Activated naive CD8-positive, alpha-beta T cell treated with anti-CD3 and anti-CD28 coated beads, Interleukin-2, amount 10 ng/mL, durations not matched to agents 7 days and 5 days (primary cell): Measurements from ENCODE around the gene PDE11A. TPM values are rescaled to one million over a fixed set of nuclear protein-coding genes. Genes with fewer than 3 reads are reported as not detected.

Source experiments
- ATAC-seq: fragments of 150-1000 bp; cut with Tn5 transposase; one replicate; pipeline ENCODE4 v1.10.0; 2021; ENCODE audit warnings: low read depth, moderate library complexity
- POLR2A ChIA-PET: fragments of 350-600 bp; sonication (Branson Sonifier 250); formaldehyde crosslinking; loops from one replicate; lab custom pipeline; 2021; ENCODE audit warnings: antibody characterized with exemption; lab: Charles Lee
- DNase-seq: peaks from one replicate; pipeline ENCODE4 v3.0.0; 2021
- H3K27ac Mint-ChIP-seq: one replicate; pipeline ENCODE4 v1.8.0; 2022; ENCODE audit warnings: mild to moderate bottlenecking, mixed read lengths
- H3K27me3 Mint-ChIP-seq: one replicate; pipeline ENCODE4 v1.8.0; 2022; ENCODE audit warnings: mild to moderate bottlenecking, moderate library complexity, mixed read lengths
- H3K36me3 Mint-ChIP-seq: one replicate; pipeline ENCODE4 v1.8.0; 2021; ENCODE audit warnings: mild to moderate bottlenecking, mixed read lengths
- H3K4me1 Mint-ChIP-seq: one replicate; pipeline ENCODE4 v1.8.0; 2021; ENCODE audit warnings: mixed read lengths
- H3K4me3 Mint-ChIP-seq: one replicate; pipeline ENCODE4 v1.8.0; 2022; ENCODE audit warnings: mild to moderate bottlenecking, moderate library complexity, mixed read lengths
- H3K9me3 Mint-ChIP-seq: one replicate; pipeline ENCODE4 v1.8.0; 2021; ENCODE audit warnings: mixed read lengths
- total RNA-seq, 2 experiments: library from RNA; stranded (reverse); gene quantifications; one replicate each; pipeline ENCODE4 v1.2.3, GENCODE V29; 2021

The PDE11A gene
- total RNA-seq, 2 experiments from 2014 or later = not detected

- H3K4me1 Mint-ChIP-seq = peaks cover 11% of the 10 kb centered on the region
- no peak overlapping the region for H3K4me3 Mint-ChIP-seq
- H3K27me3 Mint-ChIP-seq = peaks cover 15% of the 10 kb centered on the region
- POLR2A ChIA-PET = no interaction called here
- no peaks in the 10 kb centered on the region for H3K9me3 Mint-ChIP-seq
- DNase-seq (no peak), ATAC-seq (peak; percentile 36)
- H3K36me3 Mint-ChIP-seq = no peaks in the 10 kb centered on the region
- no peak overlapping the region for H3K27ac Mint-ChIP-seq
Observed at GRCh38 chr2:177670791-177671535, 401.6 kb downstream of the PDE11A start.

- Mint-ChIP-seq H3K36me3 (no peaks in the 10 kb centered on the region), H3K4me3 (no peak overlapping the region), H3K9me3 (no peaks in the 10 kb centered on the region), H3K27me3 (peaks cover 5% of the 10 kb centered on the region), H3K27ac (no peak overlapping the region), H3K4me1 (peaks cover 11% of the 10 kb centered on the region)
- ATAC-seq (no peak), DNase-seq (no peak)
- POLR2A ChIA-PET = no interaction called here
Observed at GRCh38 chr2:177669625-177670330, 402.8 kb downstream of the PDE11A start.

GRCh38 chr2:177669201-177669600 is 403.4 kb downstream of the PDE11A start:
- H3K9me3 Mint-ChIP-seq = no peaks in the 10 kb centered on the region
- H3K27ac Mint-ChIP-seq = no peak overlapping the region
- no peak overlapping the region for H3K4me3 Mint-ChIP-seq
- peaks cover 5% of the 10 kb centered on the region for H3K27me3 Mint-ChIP-seq
- POLR2A ChIA-PET = no interaction called here
- no peaks in the 10 kb centered on the region for H3K36me3 Mint-ChIP-seq
- no peak for ATAC-seq
- no peak for DNase-seq
- peaks cover 11% of the 10 kb centered on the region for H3K4me1 Mint-ChIP-seq

DNA sequence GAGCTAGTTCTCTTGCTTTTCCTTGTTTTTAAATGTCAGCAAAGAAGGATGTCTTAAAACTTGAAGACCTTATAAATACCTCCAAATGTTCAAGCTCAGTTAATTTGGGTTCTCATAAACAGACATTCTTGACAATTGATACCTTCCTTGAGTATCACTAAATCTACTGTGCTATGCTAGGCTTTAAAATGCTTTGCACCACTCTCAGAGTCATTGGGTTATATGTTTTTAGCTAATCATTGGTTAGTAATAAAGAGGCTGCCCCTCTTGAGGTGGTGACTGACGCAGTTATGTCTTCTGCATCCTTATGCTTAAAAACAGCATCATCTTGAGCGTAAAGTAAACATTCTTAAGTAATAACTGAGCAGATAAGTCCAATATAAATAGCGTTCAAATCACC is 404.0 kb downstream of the PDE11A start:
- POLR2A ChIA-PET = no interaction called here
- DNase-seq = no peak
- no peak overlapping the region for H3K27ac Mint-ChIP-seq
- no peaks in the 10 kb centered on the region for H3K36me3 Mint-ChIP-seq
- no peak overlapping the region for H3K4me3 Mint-ChIP-seq
- H3K27me3 Mint-ChIP-seq = peaks cover 5% of the 10 kb centered on the region
- H3K9me3 Mint-ChIP-seq = no peaks in the 10 kb centered on the region
- peaks cover 11% of the 10 kb centered on the region for H3K4me1 Mint-ChIP-seq
- no peak for ATAC-seq

DNA sequence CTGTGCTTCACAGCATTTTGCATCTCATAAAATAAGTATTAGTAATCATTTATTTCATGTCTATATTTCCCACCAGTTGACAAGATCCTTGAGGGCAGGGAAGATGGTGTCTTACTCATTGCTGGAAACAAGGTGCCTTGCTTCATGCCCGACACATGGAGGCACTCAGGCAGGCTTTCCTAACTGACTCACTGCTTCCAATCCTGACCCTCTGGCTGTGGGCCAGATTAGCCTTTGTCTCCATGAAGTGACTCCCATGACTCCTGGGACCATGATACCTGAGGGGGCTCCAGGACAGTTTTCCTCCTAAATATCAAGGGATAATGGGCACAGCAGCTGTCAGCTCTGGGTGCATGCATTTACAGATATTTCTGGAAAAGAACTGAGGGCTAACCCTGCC is 405.0 kb downstream of the PDE11A start:
- no peaks in the 10 kb centered on the region for H3K9me3 Mint-ChIP-seq
- POLR2A ChIA-PET = no interaction called here

GRCh38 chr2:177666408-177666807 is 406.2 kb downstream of the PDE11A start:
- POLR2A ChIA-PET = no interaction called here
- Mint-ChIP-seq H3K27me3 (peaks cover 7% of the 10 kb centered on the region), H3K4me3 (no peak overlapping the region), H3K27ac (no peak overlapping the region), H3K9me3 (no peaks in the 10 kb centered on the region), H3K4me1 (peaks cover 9% of the 10 kb centered on the region), H3K36me3 (no peaks in the 10 kb centered on the region)
- DNase-seq (no peak), ATAC-seq (no peak)

More for the DNA sequence above, 405.0 kb downstream of the PDE11A start:
- ATAC-seq = no peak
- no peak overlapping the region for H3K4me3 Mint-ChIP-seq
- no peaks in the 10 kb centered on the region for H3K36me3 Mint-ChIP-seq
- H3K4me1 Mint-ChIP-seq = peaks cover 11% of the 10 kb centered on the region
- no peak overlapping the region for H3K27ac Mint-ChIP-seq
- no peak for DNase-seq
- H3K27me3 Mint-ChIP-seq = peaks cover 5% of the 10 kb centered on the region

GRCh38 chr2:177665948-177666347 is 406.6 kb downstream of the PDE11A start:
- DNase-seq (no peak), ATAC-seq (no peak)
- Mint-ChIP-seq H3K4me3 (no peak overlapping the region), H3K27me3 (peaks cover 7% of the 10 kb centered on the region), H3K9me3 (no peaks in the 10 kb centered on the region), H3K36me3 (no peaks in the 10 kb centered on the region), H3K4me1 (peaks cover 6% of the 10 kb centered on the region), H3K27ac (no peak overlapping the region)
- POLR2A ChIA-PET = no interaction called here

- no peaks in the 10 kb centered on the region for H3K9me3 Mint-ChIP-seq
Observed at GRCh38 chr2:177665328-177665727, 407.2 kb downstream of the PDE11A start.

DNA sequence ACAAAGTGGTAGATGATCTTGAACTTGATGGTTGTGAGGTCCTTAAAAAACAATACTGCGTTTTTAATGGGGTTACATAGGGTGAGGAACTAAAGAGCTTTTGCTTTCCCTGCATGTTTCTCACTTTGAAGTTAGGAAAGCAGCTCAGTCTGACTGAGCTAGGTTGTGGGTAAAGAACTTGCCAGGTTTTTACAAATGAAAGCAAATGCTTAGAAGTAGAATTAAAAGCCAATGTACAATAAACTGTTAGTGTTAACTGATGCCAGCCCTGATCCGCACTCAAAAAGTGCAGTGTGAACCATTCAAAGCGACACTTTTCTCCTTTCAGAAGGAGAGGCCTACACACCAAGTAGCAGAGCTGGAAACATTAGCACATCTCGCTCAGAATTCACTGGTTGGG is 409.7 kb downstream of the PDE11A start:
- POLR2A ChIA-PET = no interaction called here
- H3K4me3 Mint-ChIP-seq = no peak overlapping the region

More at GRCh38 chr2:177665328-177665727, 407.2 kb downstream of the PDE11A start:
- peaks cover 2% of the 10 kb centered on the region for H3K4me1 Mint-ChIP-seq
- ATAC-seq = no peak
- DNase-seq = no peak
- H3K27ac Mint-ChIP-seq = no peak overlapping the region
- peaks cover 9% of the 10 kb centered on the region for H3K27me3 Mint-ChIP-seq
- no peak overlapping the region for H3K4me3 Mint-ChIP-seq
- H3K36me3 Mint-ChIP-seq = no peaks in the 10 kb centered on the region
- POLR2A ChIA-PET = no interaction called here

GRCh38 chr2:177660742-177661141 is 411.8 kb downstream of the PDE11A start:
- Mint-ChIP-seq H3K27ac (no peak overlapping the region), H3K27me3 (peaks cover 28% of the 10 kb centered on the region), H3K4me3 (no peak overlapping the region), H3K4me1 (no peaks in the 10 kb centered on the region), H3K9me3 (no peaks in the 10 kb centered on the region), H3K36me3 (no peaks in the 10 kb centered on the region)
- no peak for ATAC-seq
- no peak for DNase-seq
- POLR2A ChIA-PET = no interaction called here

More for the DNA sequence above, 409.7 kb downstream of the PDE11A start:
- peaks cover 2% of the 10 kb centered on the region for H3K4me1 Mint-ChIP-seq
- H3K27me3 Mint-ChIP-seq = peaks cover 22% of the 10 kb centered on the region
- no peaks in the 10 kb centered on the region for H3K9me3 Mint-ChIP-seq
- ATAC-seq (no peak), DNase-seq (no peak)
- no peak overlapping the region for H3K27ac Mint-ChIP-seq
- H3K36me3 Mint-ChIP-seq = no peaks in the 10 kb centered on the region

DNA sequence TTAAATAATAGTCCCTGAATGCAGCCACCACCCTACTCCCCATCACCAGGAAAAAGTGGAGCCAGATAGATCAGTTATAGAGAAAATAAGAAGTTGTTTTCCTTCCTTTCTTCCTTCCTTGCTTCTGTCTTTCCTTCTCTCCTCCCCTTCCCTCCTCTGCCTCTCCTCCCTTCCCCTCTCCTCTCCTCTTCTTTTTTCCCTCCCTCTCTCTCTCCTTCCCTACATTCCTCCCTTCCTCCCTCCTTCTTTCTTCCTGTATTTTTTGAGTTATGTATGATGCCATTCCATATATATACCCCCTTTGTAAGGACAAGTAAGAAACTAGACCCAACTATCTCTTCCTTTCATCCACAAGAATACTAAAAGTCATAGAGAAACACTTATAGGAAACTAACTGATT is 414.3 kb downstream of the PDE11A start:
- no peak for ATAC-seq
- Mint-ChIP-seq H3K27me3 (peaks cover 36% of the 10 kb centered on the region), H3K27ac (no peak overlapping the region), H3K4me3 (no peak overlapping the region), H3K9me3 (no peaks in the 10 kb centered on the region), H3K36me3 (no peaks in the 10 kb centered on the region), H3K4me1 (no peaks in the 10 kb centered on the region)
- DNase-seq = no peak
- POLR2A ChIA-PET = no interaction called here

GRCh38 chr2:177651833-177652232 is 420.7 kb downstream of the PDE11A start:
- H3K9me3 Mint-ChIP-seq = no peaks in the 10 kb centered on the region
- POLR2A ChIA-PET = no interaction called here
- DNase-seq (no peak), ATAC-seq (no peak)
- no peaks in the 10 kb centered on the region for H3K4me1 Mint-ChIP-seq
- peaks cover 31% of the 10 kb centered on the region for H3K27me3 Mint-ChIP-seq
- no peaks in the 10 kb centered on the region for H3K36me3 Mint-ChIP-seq
- H3K27ac Mint-ChIP-seq = no peak overlapping the region
- H3K4me3 Mint-ChIP-seq = no peak overlapping the region

DNA sequence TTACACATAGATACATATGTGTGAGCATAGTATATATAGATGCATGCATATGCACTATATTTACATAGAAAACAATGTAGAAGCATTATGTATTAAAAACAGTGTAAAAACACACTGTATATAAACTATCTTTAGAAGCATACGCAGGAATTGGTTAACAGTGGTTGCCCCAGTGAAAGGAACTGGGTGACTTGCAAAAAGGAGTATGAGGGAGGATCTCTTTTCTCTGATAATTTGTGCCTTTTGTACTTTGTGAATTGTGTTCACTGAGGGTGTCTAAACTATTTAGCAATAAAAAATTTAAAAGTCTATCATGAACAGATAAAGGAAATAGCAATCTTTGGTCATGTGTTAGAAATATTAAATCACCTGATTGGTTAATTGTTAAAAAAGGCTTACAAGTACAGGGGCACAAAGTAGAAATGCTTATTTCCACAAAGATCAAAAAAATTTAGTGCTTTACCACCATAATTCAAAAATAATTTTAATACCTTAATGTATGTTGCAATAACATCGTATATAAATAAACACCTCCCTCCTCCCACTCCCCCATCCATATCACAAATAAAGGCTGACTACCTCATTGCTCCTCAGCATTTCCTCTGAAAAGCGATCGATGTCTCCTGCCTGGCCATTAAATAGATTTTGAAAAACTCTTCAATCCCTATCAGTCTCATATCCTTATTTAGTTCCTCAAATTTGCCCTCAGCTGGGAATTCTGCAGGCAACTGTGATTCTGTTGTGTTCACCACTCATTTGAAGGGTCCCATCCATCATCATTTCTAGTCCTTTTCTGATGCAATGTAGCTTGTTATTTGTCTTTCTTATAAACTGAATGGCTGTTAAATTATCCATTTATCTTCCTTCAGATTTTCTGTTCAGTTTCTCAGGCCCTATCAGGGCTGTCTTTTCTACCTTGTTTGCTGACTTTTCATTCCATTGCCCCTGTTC is 422.7 kb downstream of the PDE11A start:
- H3K27ac Mint-ChIP-seq = no peak overlapping the region
- H3K4me1 Mint-ChIP-seq = no peaks in the 10 kb centered on the region
- POLR2A ChIA-PET = no interaction called here
- H3K27me3 Mint-ChIP-seq = peaks cover 29% of the 10 kb centered on the region
- no peaks in the 10 kb centered on the region for H3K9me3 Mint-ChIP-seq
- no peak for ATAC-seq
- no peak for DNase-seq
- H3K36me3 Mint-ChIP-seq = no peaks in the 10 kb centered on the region
- H3K4me3 Mint-ChIP-seq = no peak overlapping the region
